GM21737 (cell line): ENCODE data around the gene UBQLN1.

Experiments used
- ATAC-seq: cut with Tn5 transposase; IDR thresholded peaks from one replicate; pipeline ENCODE4 v1.9.1; 2021; ENCODE audit warnings: mild to moderate bottlenecking, moderate library complexity; ENCODE audit not compliant: unreplicated experiment

The UBQLN1 gene

GRCh38 chr9:83691492-83691891 is 16.3 kb downstream of the UBQLN1 start:
- ATAC-seq = no peak

- no peak for ATAC-seq
Measured at GRCh38 chr9:83688921-83689320, 18.8 kb downstream of the UBQLN1 start.

- ATAC-seq = no peak
Measured at GRCh38 chr9:83681490-83681889, 26.3 kb downstream of the UBQLN1 start.

GRCh38 chr9:83680233-83680632 is 27.5 kb downstream of the UBQLN1 start:
- no peak for ATAC-seq

GRCh38 chr9:83677596-83677995 is 30.2 kb downstream of the UBQLN1 start:
- no peak for ATAC-seq

- no peak for ATAC-seq
Measured at GRCh38 chr9:83675466-83675865, 32.3 kb downstream of the UBQLN1 start.

GRCh38 chr9:83671451-83671850 is 36.3 kb downstream of the UBQLN1 start:
- no peak for ATAC-seq

GRCh38 chr9:83670381-83670780 is 37.4 kb downstream of the UBQLN1 start:
- ATAC-seq = no peak

- no peak for ATAC-seq
Measured at GRCh38 chr9:83669067-83669466, 38.7 kb downstream of the UBQLN1 start.

GRCh38 chr9:83665580-83666200 is 42.1 kb downstream of the UBQLN1 start:
- ATAC-seq = peak; percentile 70

- no peak for ATAC-seq
Measured at GRCh38 chr9:83662933-83663332, 44.8 kb downstream of the UBQLN1 start.

GRCh38 chr9:83656952-83657351 is 50.8 kb downstream of the UBQLN1 start:
- ATAC-seq = no peak

- ATAC-seq = no peak
Measured at GRCh38 chr9:83656032-83656680, 51.6 kb downstream of the UBQLN1 start.

GRCh38 chr9:83655433-83655832 is 52.3 kb downstream of the UBQLN1 start:
- ATAC-seq = no peak

- no peak for ATAC-seq
Measured at GRCh38 chr9:83652433-83652832, 55.3 kb downstream of the UBQLN1 start.

GRCh38 chr9:83651558-83651957 is 56.2 kb downstream of the UBQLN1 start:
- ATAC-seq = no peak

GRCh38 chr9:83649515-83649914 is 58.2 kb downstream of the UBQLN1 start:
- no peak for ATAC-seq

- ATAC-seq = no peak
Measured at GRCh38 chr9:83649080-83649479, 58.7 kb downstream of the UBQLN1 start.

GRCh38 chr9:83646500-83647239 is 61.1 kb downstream of the UBQLN1 start:
- no peak for ATAC-seq

- ATAC-seq = no peak
Measured at GRCh38 chr9:83642793-83643192, 65.0 kb downstream of the UBQLN1 start.

GRCh38 chr9:83639266-83639665 is 68.5 kb downstream of the UBQLN1 start:
- ATAC-seq = no peak

GRCh38 chr9:83637389-83637788 is 70.4 kb downstream of the UBQLN1 start:
- no peak for ATAC-seq
